OCI-LY7 (cell line): ENCODE data around the gene GNB1. TPM values are rescaled to one million over a fixed set of nuclear protein-coding genes. Genes with fewer than 3 reads are reported as not detected.

Experiments
- BruUV-seq: library from RNA; stranded (reverse); fragments of 400-500 nt; replicated peaks from 2 replicates; lab custom pipeline; 2021; lab: Mats Ljungman, UMichigan
- CTCF ChIA-PET: fragments of 300-600 bp; sonication (Branson Sonifier 250); formaldehyde crosslinking; loops from one replicate; lab custom pipeline; 2022; ENCODE audit warnings: antibody characterized with exemption; ENCODE audit not compliant: unreplicated experiment; lab: Charles Lee
- POLR2A ChIA-PET: fragments of 300-600 bp; sonication (Branson Sonifier 250); formaldehyde crosslinking; loops from one replicate; lab custom pipeline; 2022; ENCODE audit warnings: antibody characterized with exemption; lab: Charles Lee
- DNase-seq: peaks from one replicate; pipeline ENCODE4 v3.0.0-alpha.2; 2015; ENCODE audit warnings: low spot score
- H2AFZ ChIP-seq: fragments of 200-600 bp; sonication (generic), shearing (Covaris generic); 2 replicates; pipeline ENCODE4 v1.6.1; 2014; ENCODE audit warnings: mild to moderate bottlenecking, antibody characterized with exemption, low read length, moderate library complexity
- H3K27ac ChIP-seq: fragments of 200-600 bp; sonication (generic); 2 replicates; pipeline ENCODE4 v1.5.1; 2014; ENCODE audit warnings: mixed run types, low read depth, mild to moderate bottlenecking, moderate library complexity, low read length, inconsistent platforms; ENCODE audit not compliant: poor library complexity, severe bottlenecking
- H3K36me3 ChIP-seq: fragments of 200-600 bp; sonication (generic); 2 replicates; pipeline ENCODE4 v1.6.1; 2014; ENCODE audit warnings: mild to moderate bottlenecking, antibody characterized with exemption, low read length, moderate library complexity, mixed read lengths; ENCODE audit not compliant: insufficient read depth
- H3K4me1 ChIP-seq: fragments of 200-600 bp; sonication (generic); 2 replicates; pipeline ENCODE4 v1.5.1; 2014; ENCODE audit warnings: mild to moderate bottlenecking, low read length; ENCODE audit not compliant: insufficient read depth, poor library complexity, severe bottlenecking
- H3K4me2 ChIP-seq: fragments of 200-600 bp; sonication (generic); 2 replicates; pipeline ENCODE4 v1.6.1; 2014; ENCODE audit warnings: mild to moderate bottlenecking, low read length
- H3K4me3 ChIP-seq: fragments of 200-600 bp; sonication (generic); 2 replicates; pipeline ENCODE4 v1.5.1; 2014; ENCODE audit warnings: mild to moderate bottlenecking, low read depth, low read length; ENCODE audit not compliant: poor library complexity, severe bottlenecking
- H3K79me2 ChIP-seq: fragments of 200-600 bp; sonication (generic); 2 replicates; pipeline ENCODE4 v1.6.1; 2016; ENCODE audit warnings: low read depth, mild to moderate bottlenecking, low read length, moderate library complexity, mixed read lengths; ENCODE audit not compliant: insufficient read depth
- H3K9me2 ChIP-seq: fragments of 200-600 bp; sonication (generic); 2 replicates; pipeline ENCODE4 v1.6.1; 2016; ENCODE audit warnings: mild to moderate bottlenecking, low read length, mixed read lengths; ENCODE audit not compliant: insufficient read depth
- H3K9me3 ChIP-seq: fragments of 200-600 bp; sonication (generic); 2 replicates; pipeline ENCODE4 v1.6.1; 2014; ENCODE audit warnings: mild to moderate bottlenecking, mixed run types, low read length, mixed read lengths
- H4K20me1 ChIP-seq: fragments of 200-600 bp; sonication (generic); 2 replicates; pipeline ENCODE4 v1.6.1; 2014; ENCODE audit warnings: mild to moderate bottlenecking, antibody characterized with exemption, low read length, moderate library complexity, mixed read lengths; ENCODE audit not compliant: insufficient read depth
- EZH2phosphoT487 ChIP-seq: fragments of 200-600 bp; sonication (generic); IDR thresholded peaks from 2 replicates; pipeline ENCODE4 v1.6.1; 2018; ENCODE audit warnings: low read depth, borderline replicate concordance, mild to moderate bottlenecking, mixed run types, antibody characterized with exemption, low read length, moderate library complexity, mixed read lengths
- intact Hi-C: fragments of 100-400 bp; cut with micrococcal nuclease; formaldehyde crosslinking; loops from one replicate; pipeline ENCODE4 v1.10.0; 2022; ENCODE audit not compliant: unreplicated experiment
- total RNA-seq, 2 experiments: library from RNA; depleted of rRNA in 1 of 2; stranded (reverse); fragments of >200 nt in 1 of 2; shearing (Covaris generic) in 1 of 2; gene quantifications; 2 replicates each; pipeline ENCODE4 v1.2.3, GENCODE V29; 2014 to 2022
- TF ChIP-seq, protein P1 (sequence below): fragments of 200-600 bp; sonication (generic); conservative IDR thresholded peaks from 2 replicates; pipeline ENCODE4 v1.5.1; 2014; ENCODE audit warnings: mild to moderate bottlenecking, antibody characterized with exemption, low read length, moderate library complexity, mixed read lengths

The GNB1 gene
- total RNA-seq, 2 experiments from 2014 or later, result 101 to 502 TPM

- no peak overlapping the region for H3K4me2 ChIP-seq
- BruUV-seq, result no TSS peak
- peaks cover 19% of the 10 kb centered on the region; the same call in 1 of the 2 replicates for H3K79me2 ChIP-seq
- no peaks in the 10 kb centered on the region for H3K9me2 ChIP-seq
- H3K36me3 ChIP-seq, result peaks cover 89% of the 10 kb centered on the region
- H3K4me1 ChIP-seq, result peaks cover 11% of the 10 kb centered on the region
- CTCF ChIA-PET, result no interaction called here
- intact Hi-C loops, result no loop called here
- no peak overlapping the region for H2AFZ ChIP-seq
- peaks cover 9% of the 10 kb centered on the region; the same call in 1 of the 2 replicates for H4K20me1 ChIP-seq
- no peak for TF ChIP-seq EZH2phosphoT487
- TF ChIP-seq, protein P1, sequence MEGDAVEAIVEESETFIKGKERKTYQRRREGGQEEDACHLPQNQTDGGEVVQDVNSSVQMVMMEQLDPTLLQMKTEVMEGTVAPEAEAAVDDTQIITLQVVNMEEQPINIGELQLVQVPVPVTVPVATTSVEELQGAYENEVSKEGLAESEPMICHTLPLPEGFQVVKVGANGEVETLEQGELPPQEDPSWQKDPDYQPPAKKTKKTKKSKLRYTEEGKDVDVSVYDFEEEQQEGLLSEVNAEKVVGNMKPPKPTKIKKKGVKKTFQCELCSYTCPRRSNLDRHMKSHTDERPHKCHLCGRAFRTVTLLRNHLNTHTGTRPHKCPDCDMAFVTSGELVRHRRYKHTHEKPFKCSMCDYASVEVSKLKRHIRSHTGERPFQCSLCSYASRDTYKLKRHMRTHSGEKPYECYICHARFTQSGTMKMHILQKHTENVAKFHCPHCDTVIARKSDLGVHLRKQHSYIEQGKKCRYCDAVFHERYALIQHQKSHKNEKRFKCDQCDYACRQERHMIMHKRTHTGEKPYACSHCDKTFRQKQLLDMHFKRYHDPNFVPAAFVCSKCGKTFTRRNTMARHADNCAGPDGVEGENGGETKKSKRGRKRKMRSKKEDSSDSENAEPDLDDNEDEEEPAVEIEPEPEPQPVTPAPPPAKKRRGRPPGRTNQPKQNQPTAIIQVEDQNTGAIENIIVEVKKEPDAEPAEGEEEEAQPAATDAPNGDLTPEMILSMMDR, result no peak
- H3K9me3 ChIP-seq, result no peaks in the 10 kb centered on the region
- no peak for DNase-seq
- H3K4me3 ChIP-seq, result no peak overlapping the region
- POLR2A ChIA-PET, result interaction anchor here (1.1 kb wide), 1 partner anchor 20 kb away, joined by 4 read pairs; no protein-coding TSS in a partner anchor
- no peak overlapping the region for H3K27ac ChIP-seq
These were observed 135.0 kb downstream of the GNB1 start for GRCh38 chr1:1755852-1756251.

GRCh38 chr1:1755426-1755825 lies 135.5 kb downstream of the GNB1 start:
- Histone ChIP-seq H3K36me3 (peaks cover 84% of the 10 kb centered on the region), H3K27ac (no peak overlapping the region), H3K4me1 (peaks cover 7% of the 10 kb centered on the region), H3K9me2 (no peaks in the 10 kb centered on the region), H4K20me1 (peaks cover 9% of the 10 kb centered on the region; the same call in 1 of the 2 replicates), H3K9me3 (no peaks in the 10 kb centered on the region), H3K4me2 (no peak overlapping the region), H2AFZ (no peak overlapping the region), H3K4me3 (no peak overlapping the region), H3K79me2 (peaks cover 19% of the 10 kb centered on the region; the same call in 1 of the 2 replicates)
- no peak for DNase-seq
- no TSS peak for BruUV-seq
- no peak for TF ChIP-seq EZH2phosphoT487
- TF ChIP-seq, protein P1, result no peak
- CTCF ChIA-PET, result no interaction called here
- POLR2A ChIA-PET, result interaction anchor here (0.7 kb wide), 1 partner anchor 22 kb away, joined by 3 read pairs; no protein-coding TSS in a partner anchor
- intact Hi-C loops, result no loop called here

DNA sequence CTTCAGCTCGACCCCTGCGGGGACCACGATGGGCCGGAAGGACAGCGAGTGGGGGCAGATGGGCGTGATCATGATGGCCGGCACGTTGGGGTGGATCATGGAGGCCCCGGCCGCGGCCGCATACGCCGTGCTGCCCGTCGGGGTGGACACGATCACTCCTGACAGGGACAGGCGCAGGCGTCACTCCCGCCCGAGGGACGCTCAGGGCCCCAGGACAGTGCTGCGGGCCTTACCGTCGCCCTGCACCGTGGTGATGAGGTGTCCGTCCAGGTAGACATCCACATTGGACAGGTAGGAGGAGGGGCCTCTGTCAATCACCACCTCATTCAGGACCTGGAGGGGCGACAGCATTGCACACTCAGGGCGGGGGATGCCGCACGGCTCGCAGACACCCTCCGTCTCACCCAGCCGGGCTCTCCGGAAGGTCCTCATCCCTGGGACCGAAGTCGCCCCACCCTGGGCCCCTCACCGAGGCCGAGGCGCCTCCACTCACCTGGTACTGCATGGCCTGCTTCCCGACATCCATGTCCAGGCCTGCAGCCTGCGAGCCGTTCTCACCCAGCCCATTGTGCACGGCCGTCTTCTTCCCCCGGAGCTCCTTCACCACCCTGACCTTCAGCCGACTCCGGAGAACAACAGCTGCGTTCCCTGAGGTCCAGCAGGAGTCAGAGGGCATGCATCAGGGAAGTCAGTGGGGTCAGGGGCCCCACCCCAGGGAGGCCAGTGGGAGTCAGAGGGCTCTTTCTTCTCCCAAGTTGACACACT lies 136.7 kb downstream of the GNB1 start:
- no peak for DNase-seq
- BruUV-seq, result no TSS peak
- H3K4me2 ChIP-seq, result no peak overlapping the region
- intact Hi-C loops, result no loop called here
- CTCF ChIA-PET, result no interaction called here
- no peak overlapping the region for H2AFZ ChIP-seq
- no peaks in the 10 kb centered on the region for H3K9me2 ChIP-seq
- H3K4me1 ChIP-seq, result peaks cover 2% of the 10 kb centered on the region
- H3K36me3 ChIP-seq, result peaks cover 73% of the 10 kb centered on the region
- H3K4me3 ChIP-seq, result no peak overlapping the region
- POLR2A ChIA-PET, result interaction anchor here (0.7 kb wide), 1 partner anchor 23 kb away, joined by 3 read pairs; no protein-coding TSS in a partner anchor
- no peaks in the 10 kb centered on the region; the same call in 1 of the 2 replicates for H4K20me1 ChIP-seq
- H3K27ac ChIP-seq, result no peak overlapping the region
- H3K79me2 ChIP-seq, result peaks cover 9% of the 10 kb centered on the region; the same call in 1 of the 2 replicates
- TF ChIP-seq, protein P1, result no peak
- no peak for TF ChIP-seq EZH2phosphoT487
- H3K9me3 ChIP-seq, result no peaks in the 10 kb centered on the region
